Skeletal muscle satellite cell (primary cell): ENCODE results near the gene CFAP100.

Source experiments
- H3K27me3 ChIP-seq: 2 replicates; pipeline ENCODE4 v1.7.0; 2013; ENCODE audit warnings: low read length; ENCODE audit not compliant: control insufficient read depth, insufficient read depth
- H3K36me3 ChIP-seq: 2 replicates; pipeline ENCODE4 v1.7.0; 2013; ENCODE audit warnings: mild to moderate bottlenecking, control low read depth, low read length; ENCODE audit not compliant: insufficient read depth
- H3K4me1 ChIP-seq: 2 replicates; pipeline ENCODE4 v1.7.0; 2013; ENCODE audit warnings: low read length; ENCODE audit not compliant: control insufficient read depth, insufficient read depth
- H3K4me2 ChIP-seq: 2 replicates; pipeline ENCODE4 v1.7.0; 2013; ENCODE audit warnings: mild to moderate bottlenecking, low read length
- H3K4me3 ChIP-seq: 2 replicates; pipeline ENCODE4 v1.7.0; 2013; ENCODE audit warnings: low read length
- H3K9ac ChIP-seq: 2 replicates; pipeline ENCODE4 v1.7.0; 2013; ENCODE audit warnings: mild to moderate bottlenecking, low read depth, low read length, moderate library complexity
- H3K9me3 ChIP-seq: replicated peaks from 2 replicates; pipeline ENCODE4 v1.7.0; 2013; ENCODE audit warnings: mild to moderate bottlenecking, control low read depth, low read length

CFAP100 gene

GRCh38 chr3:126434931-126435411 is 40.3 kb downstream of the CFAP100 start:
- Histone ChIP-seq H3K36me3 (peaks cover 25% of the 10 kb centered on the region), H3K9ac (no peak overlapping the region), H3K9me3 (no peaks in the 10 kb centered on the region), H3K27me3 (no peaks in the 10 kb centered on the region), H3K4me2 (no peak overlapping the region), H3K4me1 (peaks cover 9% of the 10 kb centered on the region), H3K4me3 (no peak overlapping the region)

DNA sequence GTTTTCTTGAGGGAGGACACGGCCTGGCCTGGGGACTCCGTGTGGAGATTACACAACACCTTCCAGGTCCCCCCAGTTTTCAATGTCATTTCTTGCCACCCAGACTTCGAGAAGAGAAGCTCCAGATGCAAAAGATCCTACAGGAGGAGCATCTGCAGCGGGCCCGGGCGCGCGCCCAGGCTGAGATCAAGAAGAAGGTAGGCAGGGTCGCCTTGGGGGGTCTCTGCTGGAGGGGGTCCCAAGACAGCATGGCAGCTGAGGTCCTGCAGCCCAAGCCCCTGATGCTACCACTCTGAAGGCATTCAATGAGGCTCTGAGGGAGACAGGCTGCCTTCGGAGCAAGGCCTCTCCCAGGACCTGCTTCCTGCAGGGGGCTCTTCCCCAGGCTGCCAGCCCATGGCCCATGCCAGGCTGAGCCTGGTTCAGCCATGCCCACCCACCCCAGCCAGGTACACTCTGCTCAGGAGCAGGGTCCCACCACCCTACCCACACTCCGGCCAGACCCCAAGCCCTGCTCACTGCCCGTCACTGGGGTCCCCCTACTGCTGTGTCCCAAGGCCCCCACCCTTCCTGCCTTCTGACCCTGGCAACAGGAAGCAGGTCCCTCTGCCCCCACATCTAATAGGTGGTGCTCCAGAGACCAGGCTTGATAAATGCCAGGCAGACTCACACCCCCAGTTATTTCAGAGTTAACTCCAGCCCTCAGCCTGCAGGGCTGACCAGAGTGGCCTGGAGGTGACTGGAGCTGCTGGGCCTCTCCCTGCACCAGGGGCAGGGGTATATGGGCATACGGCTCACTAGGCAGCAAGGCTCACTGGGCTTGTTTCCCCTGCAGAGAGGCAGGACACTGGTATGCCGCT is 41.0 kb downstream of the CFAP100 start:
- Histone ChIP-seq H3K9ac (no peak overlapping the region), H3K4me1 (peaks cover 9% of the 10 kb centered on the region), H3K36me3 (peaks cover 25% of the 10 kb centered on the region), H3K4me3 (no peak overlapping the region), H3K4me2 (no peak overlapping the region), H3K27me3 (no peaks in the 10 kb centered on the region), H3K9me3 (no peaks in the 10 kb centered on the region)

- H3K36me3 ChIP-seq, result peaks cover 33% of the 10 kb centered on the region
- no peak overlapping the region for H3K9ac ChIP-seq
- no peak overlapping the region for H3K4me2 ChIP-seq
- H3K4me3 ChIP-seq, result no peak overlapping the region
- H3K9me3 ChIP-seq, result no peaks in the 10 kb centered on the region
- no peaks in the 10 kb centered on the region for H3K27me3 ChIP-seq
- peaks cover 9% of the 10 kb centered on the region for H3K4me1 ChIP-seq
Observed at GRCh38 chr3:126436826-126437717, 42.4 kb downstream of the CFAP100 start.

- Histone ChIP-seq H3K27me3 (no peaks in the 10 kb centered on the region), H3K9me3 (no peaks in the 10 kb centered on the region), H3K4me3 (no peak overlapping the region), H3K4me1 (no peaks in the 10 kb centered on the region), H3K9ac (no peak overlapping the region), H3K4me2 (no peak overlapping the region), H3K36me3 (peaks cover 33% of the 10 kb centered on the region)
Observed at GRCh38 chr3:126438186-126438585, 43.5 kb downstream of the CFAP100 start.

GRCh38 chr3:126438746-126439145 is 44.0 kb downstream of the CFAP100 start:
- H3K9ac ChIP-seq, result no peak overlapping the region
- H3K4me2 ChIP-seq, result no peak overlapping the region
- H3K4me3 ChIP-seq, result no peak overlapping the region
- no peaks in the 10 kb centered on the region for H3K9me3 ChIP-seq
- H3K27me3 ChIP-seq, result no peaks in the 10 kb centered on the region
- peaks cover 33% of the 10 kb centered on the region for H3K36me3 ChIP-seq
- no peaks in the 10 kb centered on the region for H3K4me1 ChIP-seq

DNA sequence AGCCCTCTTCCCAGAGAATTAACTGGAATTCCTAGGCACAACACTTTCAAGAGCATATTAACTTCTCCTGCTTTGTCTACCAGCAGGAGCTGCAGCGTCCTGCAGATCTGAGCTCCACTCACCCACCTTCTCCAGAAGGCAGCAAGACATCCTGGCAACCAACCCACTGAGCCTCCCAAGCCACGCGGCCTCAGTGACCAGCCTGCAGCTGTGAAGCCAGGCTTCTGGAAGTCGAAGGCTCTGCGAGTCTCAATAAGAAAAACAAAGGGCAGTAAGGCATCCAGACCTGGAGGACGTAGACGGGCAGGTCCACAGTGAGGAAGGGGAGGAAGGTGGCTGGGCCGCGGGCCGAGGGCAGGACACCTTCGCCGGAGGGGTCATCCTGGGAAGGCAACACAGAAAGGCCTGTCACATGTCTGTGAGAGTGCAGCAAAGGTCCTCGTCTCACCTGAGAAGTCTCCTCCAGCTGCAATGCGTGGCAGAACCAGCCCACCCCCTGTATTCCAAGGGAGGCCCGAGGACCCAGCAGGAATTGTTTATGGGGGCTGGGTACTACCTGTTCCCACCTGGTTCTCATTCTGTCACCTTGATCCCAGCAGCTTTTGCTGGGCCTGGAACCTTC is 44.7 kb downstream of the CFAP100 start:
- Histone ChIP-seq H3K36me3 (peaks cover 33% of the 10 kb centered on the region), H3K27me3 (no peaks in the 10 kb centered on the region), H3K9ac (no peak overlapping the region), H3K9me3 (no peaks in the 10 kb centered on the region), H3K4me1 (no peaks in the 10 kb centered on the region), H3K4me2 (no peak overlapping the region), H3K4me3 (no peak overlapping the region)

- no peaks in the 10 kb centered on the region for H3K27me3 ChIP-seq
- no peaks in the 10 kb centered on the region for H3K9me3 ChIP-seq
- no peak overlapping the region for H3K4me2 ChIP-seq
- no peak overlapping the region for H3K4me3 ChIP-seq
- H3K9ac ChIP-seq, result no peak overlapping the region
- no peaks in the 10 kb centered on the region for H3K4me1 ChIP-seq
- H3K36me3 ChIP-seq, result peaks cover 33% of the 10 kb centered on the region
Observed at GRCh38 chr3:126439968-126440708, 45.4 kb downstream of the CFAP100 start.

GRCh38 chr3:126440709-126440995 is 45.9 kb downstream of the CFAP100 start:
- Histone ChIP-seq H3K27me3 (no peaks in the 10 kb centered on the region), H3K36me3 (peaks cover 33% of the 10 kb centered on the region), H3K9me3 (no peaks in the 10 kb centered on the region)

GRCh38 chr3:126441256-126441880 is 46.7 kb downstream of the CFAP100 start:
- H3K4me1 ChIP-seq, result no peaks in the 10 kb centered on the region
- peaks cover 28% of the 10 kb centered on the region for H3K36me3 ChIP-seq
- no peak overlapping the region for H3K9ac ChIP-seq
- no peaks in the 10 kb centered on the region for H3K27me3 ChIP-seq
- H3K9me3 ChIP-seq, result no peaks in the 10 kb centered on the region
- no peak overlapping the region for H3K4me3 ChIP-seq
- H3K4me2 ChIP-seq, result no peak overlapping the region

More at GRCh38 chr3:126440709-126440995, 45.9 kb downstream of the CFAP100 start:
- Histone ChIP-seq H3K4me3 (no peak overlapping the region), H3K4me1 (no peaks in the 10 kb centered on the region), H3K9ac (no peak overlapping the region), H3K4me2 (no peak overlapping the region)

- Histone ChIP-seq H3K4me1 (peaks cover 3% of the 10 kb centered on the region), H3K4me2 (no peak overlapping the region), H3K4me3 (no peak overlapping the region), H3K9me3 (no peaks in the 10 kb centered on the region), H3K27me3 (no peaks in the 10 kb centered on the region), H3K36me3 (peaks cover 22% of the 10 kb centered on the region), H3K9ac (no peak overlapping the region)
Observed at GRCh38 chr3:126442094-126442855, 47.6 kb downstream of the CFAP100 start.
